GM18868 (cell line): ENCODE results near the gene SCTR.
"Not testable (repeated sequence)": the region's sequence is repeated elsewhere in the genome, so short reads cannot be mapped to it uniquely, and the experiment has no call there.

Experiments used
- ATAC-seq: cut with Tn5 transposase; IDR thresholded peaks from one replicate; pipeline ENCODE4 v1.9.1; 2021; ENCODE audit warnings: mild to moderate bottlenecking, moderate library complexity; ENCODE audit not compliant: unreplicated experiment

SCTR gene

GRCh38 chr2:119417908-119418307, 106.4 kb downstream of the SCTR start:
- no peak for ATAC-seq

GRCh38 chr2:119416299-119416923, 107.9 kb downstream of the SCTR start:
- ATAC-seq = peak; percentile 64

- no peak for ATAC-seq
Observed at GRCh38 chr2:119415630-119416029, 108.7 kb downstream of the SCTR start.

GRCh38 chr2:119414894-119415293, 109.4 kb downstream of the SCTR start:
- ATAC-seq = no peak

GRCh38 chr2:119409506-119409905, 114.8 kb downstream of the SCTR start:
- no peak for ATAC-seq

- ATAC-seq = no peak
Observed at GRCh38 chr2:119408221-119408619, 116.1 kb downstream of the SCTR start.

GRCh38 chr2:119407430-119408220, 116.7 kb downstream of the SCTR start:
- ATAC-seq = peak; percentile 62

- no peak for ATAC-seq
Observed at GRCh38 chr2:119405151-119405550, 119.1 kb downstream of the SCTR start.

- not testable (repeated sequence) for ATAC-seq
Observed at GRCh38 chr2:119403618-119404017, 120.7 kb downstream of the SCTR start.

GRCh38 chr2:119402645-119403560, 121.4 kb downstream of the SCTR start:
- no peak for ATAC-seq

GRCh38 chr2:119402106-119402505, 122.2 kb downstream of the SCTR start:
- ATAC-seq = no peak

GRCh38 chr2:119397196-119397595, 127.1 kb downstream of the SCTR start:
- ATAC-seq = no peak

GRCh38 chr2:119393971-119394748, 130.1 kb downstream of the SCTR start:
- no peak for ATAC-seq
